Motor neuron (in vitro differentiated cells): ENCODE data around the gene PIK3R6. TPM values are rescaled to one million over a fixed set of nuclear protein-coding genes. Genes with fewer than 3 reads are reported as not detected.

Source experiments
- ATAC-seq, 8 experiments: fragments of 200-7000 bp; cut with Tn5 transposase; replicated peaks in 6 of 8; 2 replicates each; pipeline ENCODE4 v1.8.0; 2021; ENCODE audit warnings: mild to moderate bottlenecking in 8 of 8, moderate library complexity in 8 of 8
- H3K27ac ChIP-seq, 2 donors: fragments of 250-450 bp; sonication (Bioruptor Pico); 2 replicates each; pipeline ENCODE4 v1.9.0; 2021; ENCODE audit warnings: antibody characterized with exemption in 2 of 2, mild to moderate bottlenecking in 2 of 2, moderate library complexity in 1 of 2
- H3K4me1 ChIP-seq, 2 donors: fragments of 250-450 bp; sonication (Bioruptor Pico); replicated peaks in 1 of 2; 2 replicates each; pipeline ENCODE4 v1.6.1; 2021; ENCODE audit warnings: antibody characterized with exemption in 2 of 2, mild to moderate bottlenecking in 2 of 2, moderate library complexity in 1 of 2
- H3K4me3 ChIP-seq, 5 donors: fragments of 250-450 bp; sonication (Bioruptor Pico); 2 replicates each; pipeline ENCODE4 v1.9.0; 2021; ENCODE audit warnings: antibody characterized with exemption in 5 of 5, mild to moderate bottlenecking in 5 of 5, moderate library complexity in 4 of 5
- WGBS, 10 experiments: fragments of 450-650 bp; shearing (Covaris generic); methylation state at CpG; one replicate each; pipeline ENCODE4 v1.0.0; 2022; 5-methylcytosine and 5-hydroxymethylcytosine counted together
- in situ Hi-C, 9 experiments: fragments of 400-800 bp; cut with MboI; loops; one replicate each; pipeline ENCODE4 v1.15.0; 2021; ENCODE audit warnings: low sequenced_read_pairs in 9 of 9, low pct_unique_long_range_greater_than_20kb in 2 of 9; ENCODE audit not compliant: unreplicated experiment in 9 of 9
- total RNA-seq, 8 experiments: library from RNA; unstranded; fragments of 300-600 nt; gene quantifications; 2 replicates each; pipeline versions ENCODE4 v1.2.3 to v1.2.4, GENCODE V29; 2022

The PIK3R6 gene, protein sequence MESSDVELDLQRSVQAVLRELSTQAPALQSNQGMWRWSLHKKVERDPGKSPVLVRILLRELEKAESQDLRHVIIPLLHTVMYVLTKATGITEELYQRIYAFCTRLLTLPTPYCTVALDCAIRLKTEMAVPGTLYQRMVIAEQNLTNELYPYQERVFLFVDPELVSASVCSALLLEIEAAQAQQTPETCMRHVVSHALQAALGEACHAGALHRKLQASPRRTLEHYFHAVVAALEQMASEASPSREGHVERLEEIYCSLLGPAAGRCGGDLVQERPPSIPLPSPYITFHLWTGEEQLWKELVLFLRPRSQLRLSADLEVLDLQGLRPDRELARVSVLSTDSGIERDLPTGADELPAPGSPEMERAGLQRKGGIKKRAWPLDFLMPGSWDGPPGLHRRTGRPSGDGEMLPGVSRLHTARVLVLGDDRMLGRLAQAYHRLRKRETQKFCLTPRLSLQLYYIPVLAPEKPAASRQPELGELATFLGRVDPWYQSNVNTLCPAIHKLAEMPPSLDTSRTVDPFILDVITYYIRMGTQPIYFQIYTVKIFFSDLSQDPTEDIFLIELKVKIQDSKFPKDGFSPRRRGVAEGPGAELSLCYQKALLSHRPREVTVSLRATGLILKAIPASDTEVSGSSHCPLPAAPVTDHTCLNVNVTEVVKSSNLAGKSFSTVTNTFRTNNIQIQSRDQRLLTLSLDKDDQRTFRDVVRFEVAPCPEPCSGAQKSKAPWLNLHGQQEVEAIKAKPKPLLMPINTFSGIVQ
- total RNA-seq: under 1 TPM in 3 of 8 experiments, not detected in 5; 0.04 to 0.19 (median 0.14) TPM

DNA sequence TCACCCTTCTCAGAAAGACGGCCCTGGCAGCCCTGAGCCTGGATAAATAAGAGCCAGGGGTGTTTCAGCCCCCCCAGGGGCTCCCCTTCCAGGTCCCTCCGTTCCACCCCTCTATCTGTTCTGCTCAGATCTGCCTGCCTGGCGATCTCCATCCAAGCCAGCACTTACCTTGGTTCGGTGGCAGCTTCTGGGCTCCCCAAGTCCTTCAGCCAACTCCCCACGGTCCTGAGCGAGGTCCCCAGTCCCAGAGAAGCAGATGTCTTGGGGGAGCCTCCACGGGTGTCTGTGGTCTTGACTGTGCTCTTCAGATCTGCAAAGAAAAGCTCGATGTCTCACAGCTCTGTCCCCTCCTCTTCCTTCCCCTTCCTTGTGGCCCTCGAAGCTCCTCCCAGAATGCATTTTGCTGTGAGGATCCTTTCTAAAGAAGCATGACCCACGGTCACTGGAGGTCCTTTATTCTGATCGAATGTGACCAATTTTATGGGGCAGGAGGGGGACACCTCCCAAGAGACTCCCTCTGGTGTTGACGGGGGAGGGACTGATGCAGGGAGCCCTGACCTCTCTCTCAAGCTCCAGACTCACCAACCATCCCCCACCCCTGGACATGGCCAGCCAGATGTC, at the start of gene PIK3R6:
Gene PIK3R6 (minus strand): TSS at position 314 of the 621 bp plus-strand sequence. CDS start 17,880 bp downstream, outside the sequence.
- WGBS, 10 experiments: 0 to 100% (median 55%) methylated on average over 1 to 5 of the region's 12 CpGs; no CpG with 5 or more reads in 5 of the 10 experiments
- no peak for ATAC-seq
- in situ Hi-C loops: no loop called here
- no peaks in the 10 kb centered on the region for H3K4me1 ChIP-seq
- H3K27ac ChIP-seq: no peak within 1 kb of the TSS
- H3K4me3 ChIP-seq: no peak within 1 kb of the TSS

DNA sequence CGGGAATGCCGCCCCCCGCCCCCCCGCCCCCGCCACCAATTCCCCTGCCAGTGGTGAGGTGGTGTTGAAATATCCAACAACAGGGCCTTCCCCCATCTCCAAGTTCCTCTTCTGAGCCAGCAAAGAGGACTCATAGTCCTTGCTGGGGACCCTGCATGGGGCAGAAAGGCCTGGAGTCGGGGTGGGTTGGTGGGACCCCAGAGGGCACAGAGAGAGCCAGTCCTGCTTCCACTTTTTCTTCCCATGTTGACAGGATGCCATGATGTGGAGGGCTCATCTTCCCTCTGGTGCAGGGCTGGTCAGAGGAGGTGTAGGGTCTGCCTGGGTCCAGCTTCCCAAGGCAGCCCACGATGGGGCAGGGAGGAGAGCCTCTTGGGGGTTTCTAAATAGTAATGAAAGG, 49.0 kb upstream of the PIK3R6 start:
- WGBS, 10 experiments: 100% methylated on average over 1 of the region's 7 CpGs; no CpG with 5 or more reads in 8 of the 10 experiments

DNA sequence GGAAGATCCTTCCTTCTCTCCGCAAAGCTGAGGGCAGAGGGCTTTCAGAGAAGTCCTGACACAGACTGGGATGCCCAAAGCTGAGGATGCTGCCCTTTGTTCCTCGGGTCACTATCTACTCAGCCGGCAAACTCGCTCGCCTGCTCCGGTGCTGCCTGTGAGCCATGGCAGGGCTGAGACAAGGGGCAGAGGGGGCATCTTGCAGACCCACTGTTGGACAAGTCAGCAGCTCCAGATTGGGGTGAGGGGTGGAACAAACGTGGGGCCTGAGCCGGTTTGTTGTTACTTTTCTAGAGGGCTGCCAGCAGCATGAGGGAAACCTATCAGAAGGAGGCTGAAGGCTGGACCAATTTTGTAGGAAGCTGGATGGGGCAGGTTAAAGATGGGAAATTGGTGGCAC, 47.1 kb upstream of the PIK3R6 start:
- in situ Hi-C loops: no loop called here
- H3K4me1 ChIP-seq: no peaks in the 10 kb centered on the region
- H3K4me3 ChIP-seq: no peak overlapping the region
- 47 to 100% (median 87%) methylated on average over 1 to 3 of the region's 8 CpGs; no CpG with 5 or more reads in 4 of the 10 experiments for WGBS, 10 experiments
- ATAC-seq: no peak
- no peak overlapping the region for H3K27ac ChIP-seq

More for the DNA sequence above, 49.0 kb upstream of the PIK3R6 start:
- no peaks in the 10 kb centered on the region for H3K4me1 ChIP-seq
- in situ Hi-C loops: no loop called here
- H3K27ac ChIP-seq: no peak overlapping the region
- H3K4me3 ChIP-seq: no peak overlapping the region
- ATAC-seq: no peak

DNA sequence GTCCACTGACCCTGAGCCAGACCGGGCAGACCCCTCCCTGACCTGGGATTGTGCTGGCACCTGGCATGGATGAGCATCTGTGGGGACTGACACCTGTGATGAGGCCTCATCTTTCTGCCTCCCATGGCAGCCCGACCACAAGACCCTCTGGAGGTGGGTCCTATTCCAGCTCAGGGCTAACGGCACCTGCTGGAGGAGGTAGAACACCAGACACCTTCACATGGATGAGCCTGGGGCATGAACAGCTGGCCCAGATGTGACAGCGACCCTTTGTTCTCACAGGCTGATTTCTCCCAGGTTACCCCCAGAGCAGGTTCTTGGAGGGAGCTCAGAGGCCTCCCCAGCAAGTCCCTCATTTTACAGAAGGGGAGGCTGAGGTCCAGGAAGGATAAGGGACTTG, 46.4 kb upstream of the PIK3R6 start:
- Histone ChIP-seq H3K4me3 (no peak overlapping the region), H3K4me1 (no peaks in the 10 kb centered on the region), H3K27ac (no peak overlapping the region)
- WGBS, 10 experiments: 47 to 83% (median 61%) methylated on average over 1 to 3 of the region's 4 CpGs; no CpG with 5 or more reads in 6 of the 10 experiments
- in situ Hi-C loops: no loop called here
- ATAC-seq: no peak

DNA sequence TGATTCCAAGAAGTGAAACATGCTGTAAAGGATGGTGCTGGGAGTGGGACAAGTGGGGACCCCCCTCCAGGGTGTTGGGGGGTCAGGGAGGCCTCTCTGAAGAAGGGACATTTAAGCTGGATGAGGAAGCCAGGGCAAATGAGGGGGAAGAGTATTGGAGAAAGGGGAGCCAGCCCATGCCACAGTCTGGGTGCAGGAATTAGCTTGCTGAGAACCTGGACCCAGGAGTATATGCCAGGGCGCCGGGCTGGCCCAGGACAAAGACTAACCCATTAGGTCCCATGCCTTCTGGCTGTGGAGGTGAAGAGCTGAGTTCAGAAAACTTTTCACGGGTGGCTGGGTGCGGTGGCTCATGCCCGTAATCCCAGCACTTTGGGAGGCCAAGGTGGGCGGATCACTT, 45.6 kb upstream of the PIK3R6 start:
- Histone ChIP-seq H3K27ac (no peak overlapping the region), H3K4me1 (no peaks in the 10 kb centered on the region), H3K4me3 (no peak overlapping the region)
- WGBS, 10 experiments: 70 to 100% (median 83%) methylated on average over 1 to 3 of the region's 6 CpGs; no CpG with 5 or more reads in 6 of the 10 experiments
- in situ Hi-C loops: no loop called here
- ATAC-seq: no peak

DNA sequence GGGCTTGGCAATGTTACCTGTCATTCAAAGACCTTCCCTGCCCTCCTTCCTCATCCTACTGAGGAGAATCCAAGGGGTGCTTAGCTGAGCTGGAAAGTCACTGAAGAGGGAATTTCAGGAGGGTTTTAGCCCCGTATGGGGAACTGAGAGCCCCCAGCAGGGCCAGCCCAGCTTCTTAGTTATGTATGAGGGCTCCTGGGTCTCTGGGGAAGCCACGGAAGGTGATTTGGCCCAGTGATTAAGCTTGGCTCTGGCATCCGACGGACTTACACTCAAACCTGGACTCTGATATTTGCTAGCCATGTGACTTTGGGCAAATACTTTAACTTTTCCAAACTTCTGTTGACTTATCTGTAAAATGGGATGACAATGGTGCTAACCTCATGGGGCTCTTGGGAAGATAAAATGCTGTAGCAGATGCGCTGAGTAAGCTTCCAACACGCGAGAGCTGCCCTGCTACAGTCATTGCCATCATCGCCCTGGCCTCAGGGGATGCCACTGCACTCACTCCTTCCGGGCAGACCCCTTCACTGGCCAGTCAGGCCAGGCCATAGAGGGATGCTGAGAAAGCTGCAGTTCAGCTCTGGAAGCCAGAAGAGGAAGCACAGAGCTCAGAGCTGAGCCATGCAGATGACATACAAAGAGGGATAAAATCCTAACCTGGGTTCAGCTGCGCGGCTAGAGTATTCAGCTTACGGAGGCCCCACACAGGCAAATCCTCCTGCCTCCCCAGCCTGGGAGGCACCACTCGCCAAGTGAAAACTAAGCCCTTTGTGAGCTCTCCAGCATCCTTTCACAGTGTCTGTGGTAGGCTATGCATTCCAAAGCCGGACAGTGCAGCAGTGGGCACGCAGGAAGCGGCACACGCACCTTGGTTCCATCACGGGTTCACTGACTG, 44.9 kb upstream of the PIK3R6 start:
- in situ Hi-C loops: no loop called here
- 40 to 90% (median 81%) methylated on average over 1 to 8 of the region's 18 CpGs; no CpG with 5 or more reads in 2 of the 10 experiments for WGBS, 10 experiments
- Histone ChIP-seq H3K4me3 (no peak overlapping the region), H3K27ac (no peak overlapping the region), H3K4me1 (no peaks in the 10 kb centered on the region)
- no peak for ATAC-seq

DNA sequence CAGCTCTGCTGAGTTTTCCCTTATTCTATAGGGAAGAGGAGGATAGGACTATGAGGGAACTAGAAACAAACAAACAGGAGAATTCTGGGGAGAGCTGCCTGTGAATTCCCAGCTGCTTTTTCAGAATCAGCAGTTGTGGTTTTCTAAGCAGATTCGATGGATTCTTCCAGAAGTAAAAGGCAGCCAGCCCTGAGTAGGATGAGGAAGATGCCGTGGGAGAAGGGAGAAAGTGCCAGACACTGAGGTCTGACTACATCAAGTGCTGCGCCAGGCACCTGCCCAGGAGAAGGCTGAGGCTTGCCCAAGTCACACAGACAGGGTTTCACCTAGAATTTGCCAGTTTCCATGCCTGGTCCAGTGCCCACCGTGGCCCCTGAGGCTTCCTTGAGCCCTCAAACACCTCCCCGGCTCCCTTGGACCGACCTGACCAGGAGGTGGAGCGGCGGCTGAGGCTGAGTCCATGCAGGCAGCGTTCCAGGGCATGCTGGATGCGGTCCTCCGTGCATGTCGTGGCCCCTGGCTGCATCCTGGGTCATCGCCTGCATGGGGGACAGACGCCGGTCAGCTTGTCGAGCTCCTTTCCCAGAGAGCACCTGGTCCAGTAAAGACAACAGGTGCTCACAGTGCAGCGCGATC, 43.6 kb upstream of the PIK3R6 start:
- H3K4me3 ChIP-seq: no peak overlapping the region
- H3K4me1 ChIP-seq: no peaks in the 10 kb centered on the region
- in situ Hi-C loops: no loop called here
- no peak for ATAC-seq
- no peak overlapping the region for H3K27ac ChIP-seq
- 0 to 86% (median 68%) methylated on average over 2 to 16 of the region's 18 CpGs; no CpG with 5 or more reads in 5 of the 10 experiments for WGBS, 10 experiments

DNA sequence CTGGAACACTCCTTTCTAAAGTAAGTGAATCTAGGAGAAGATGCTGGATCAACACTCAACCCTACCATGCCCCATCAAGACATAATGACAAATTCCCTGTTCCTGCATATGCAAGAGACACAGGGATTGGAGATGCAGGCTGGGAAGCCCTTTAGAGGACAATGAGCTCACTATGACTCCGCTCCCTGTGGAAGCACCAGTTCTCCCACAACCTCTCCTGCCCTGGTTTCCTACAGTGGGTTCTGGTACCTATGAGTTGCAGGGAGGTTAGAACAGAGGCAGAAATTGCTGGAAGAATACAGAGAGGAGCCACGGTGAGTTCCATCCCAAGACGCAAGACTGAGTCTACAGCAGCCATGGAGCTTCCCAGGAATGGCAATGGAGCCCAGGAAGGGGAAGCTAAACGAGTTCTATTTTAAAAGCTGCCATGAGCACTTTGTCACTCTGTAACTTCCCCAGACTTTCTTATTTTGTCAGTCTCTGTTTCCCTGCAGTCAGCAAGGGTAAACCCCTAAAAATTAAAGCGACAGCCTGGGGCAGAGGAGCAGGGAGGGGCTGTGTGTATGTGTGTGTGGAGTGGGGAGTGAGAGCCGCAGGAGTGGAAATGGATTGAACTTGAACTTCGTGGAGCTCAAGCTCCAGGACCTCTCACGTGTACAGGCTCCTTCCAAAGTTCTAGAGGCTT, 42.3 kb upstream of the PIK3R6 start:
- Histone ChIP-seq H3K27ac (no peak overlapping the region), H3K4me1 (no peaks in the 10 kb centered on the region), H3K4me3 (no peak overlapping the region)
- in situ Hi-C loops: loop anchor here in 1 of 9 experiments (10.0 kb wide), 1 partner anchor 85 kb away; no protein-coding TSS in a partner anchor
- ATAC-seq: no peak
- WGBS, 10 experiments: 40 to 100% (median 82%) methylated on average over 1 to 5 of the region's 8 CpGs; no CpG with 5 or more reads in 3 of the 10 experiments

DNA sequence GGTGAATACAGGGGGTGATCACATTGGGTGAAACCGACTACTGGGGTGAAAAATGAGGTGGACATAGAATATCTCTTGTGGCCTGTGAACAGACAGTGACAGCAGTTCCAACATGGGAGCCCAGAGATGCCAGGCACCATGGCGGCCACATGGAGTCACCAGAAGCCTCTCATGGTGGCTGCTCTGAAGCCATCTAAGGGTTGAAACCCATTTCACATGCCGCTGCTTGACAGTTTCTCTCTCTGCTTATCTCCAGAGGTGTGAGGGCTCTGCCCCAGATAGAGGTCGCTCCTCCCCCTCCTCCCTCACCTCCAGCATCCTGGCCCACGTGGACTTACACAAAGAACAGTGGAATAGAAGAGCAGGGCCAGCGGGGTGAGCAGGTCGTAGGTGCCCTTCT, 37.9 kb upstream of the PIK3R6 start:
- H3K4me3 ChIP-seq: no peak overlapping the region
- in situ Hi-C loops: loop anchor here in 1 of 9 experiments (10.0 kb wide), 1 partner anchor 89 kb away; no protein-coding TSS in a partner anchor
- ATAC-seq: no peak
- H3K27ac ChIP-seq: no peak overlapping the region
- no peaks in the 10 kb centered on the region for H3K4me1 ChIP-seq
- 20 to 90% (median 60%) methylated on average over 1 to 4 of the region's 7 CpGs; no CpG with 5 or more reads in 6 of the 10 experiments for WGBS, 10 experiments

DNA sequence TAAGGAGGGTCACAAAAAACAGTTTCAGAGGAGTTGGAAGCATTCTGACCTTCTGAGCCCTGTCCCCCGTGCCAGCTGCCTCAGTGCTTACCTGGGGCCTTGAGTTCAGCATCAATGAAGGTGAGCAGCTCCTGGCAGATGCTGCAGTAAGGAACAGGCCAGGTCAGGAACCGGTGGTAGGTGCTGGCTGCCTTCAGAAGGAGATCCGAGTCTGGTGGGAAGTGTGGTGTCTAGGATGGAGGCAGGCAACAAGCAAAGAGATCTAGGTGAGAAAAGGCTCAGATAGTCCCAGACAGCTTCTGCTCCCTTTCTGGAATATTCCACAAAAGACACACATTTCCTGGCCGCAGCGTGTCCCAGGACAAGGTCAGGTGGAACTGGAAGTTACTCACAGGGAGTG, 37.2 kb upstream of the PIK3R6 start:
- ATAC-seq: no peak
- Histone ChIP-seq H3K4me3 (no peak overlapping the region), H3K27ac (no peak overlapping the region), H3K4me1 (no peaks in the 10 kb centered on the region)
- WGBS, 10 experiments: 20 to 100% (median 69%) methylated on average over 1 to 3 of the region's 5 CpGs; no CpG with 5 or more reads in 2 of the 10 experiments
- in situ Hi-C loops: loop anchor here in 1 of 9 experiments (10.0 kb wide), 1 partner anchor 90 kb away; no protein-coding TSS in a partner anchor

DNA sequence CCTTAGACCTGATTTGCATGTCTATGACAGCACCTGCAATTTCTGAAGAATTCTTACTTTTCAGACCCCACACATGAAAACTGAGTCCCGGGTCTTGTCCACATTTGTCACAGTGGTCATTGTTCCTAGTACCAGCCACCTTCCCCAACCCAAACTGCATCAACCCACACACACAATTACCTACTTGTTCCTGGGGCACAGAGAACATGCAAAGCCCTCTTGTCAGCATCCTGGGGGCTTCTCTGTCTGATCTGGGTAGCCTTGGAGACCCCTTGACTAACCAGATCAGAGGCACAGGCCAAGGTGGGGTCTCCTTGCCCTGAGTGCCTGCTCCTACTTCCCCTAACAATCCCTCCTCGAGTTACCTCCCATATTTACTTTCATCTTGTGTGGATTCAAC, 36.7 kb upstream of the PIK3R6 start:
- in situ Hi-C loops: loop anchor here in 1 of 9 experiments (10.0 kb wide), 1 partner anchor 91 kb away; no protein-coding TSS in a partner anchor
- H3K4me1 ChIP-seq: no peaks in the 10 kb centered on the region
- WGBS, 10 experiments: 0 to 100% (median 54%) methylated on average over 1 to 2 of the region's 2 CpGs; no CpG with 5 or more reads in 4 of the 10 experiments
- ATAC-seq: no peak
- no peak overlapping the region for H3K4me3 ChIP-seq
- no peak overlapping the region for H3K27ac ChIP-seq
